GM12864 (cell line): Measurements from ENCODE around the gene CSF2.

ENCODE experiments used
- DNase-seq: peaks from one replicate; pipeline ENCODE4 v3.0.0-alpha.2; 2011; ENCODE audit warnings: low read depth
- H3K4me3 ChIP-seq: 2 replicates; pipeline ENCODE4 v1.5.1; 2011; ENCODE audit warnings: mild to moderate bottlenecking, low read depth, low read length, control low read depth
- TF ChIP-seq, protein P1 (sequence below): IDR thresholded peaks from 2 replicates; pipeline ENCODE4 v1.5.1; 2011; ENCODE audit warnings: low read depth, mild to moderate bottlenecking, moderate library complexity, low read length, control low read depth, inconsistent platforms; ENCODE audit errors: missing control alignments

The CSF2 gene

DNA sequence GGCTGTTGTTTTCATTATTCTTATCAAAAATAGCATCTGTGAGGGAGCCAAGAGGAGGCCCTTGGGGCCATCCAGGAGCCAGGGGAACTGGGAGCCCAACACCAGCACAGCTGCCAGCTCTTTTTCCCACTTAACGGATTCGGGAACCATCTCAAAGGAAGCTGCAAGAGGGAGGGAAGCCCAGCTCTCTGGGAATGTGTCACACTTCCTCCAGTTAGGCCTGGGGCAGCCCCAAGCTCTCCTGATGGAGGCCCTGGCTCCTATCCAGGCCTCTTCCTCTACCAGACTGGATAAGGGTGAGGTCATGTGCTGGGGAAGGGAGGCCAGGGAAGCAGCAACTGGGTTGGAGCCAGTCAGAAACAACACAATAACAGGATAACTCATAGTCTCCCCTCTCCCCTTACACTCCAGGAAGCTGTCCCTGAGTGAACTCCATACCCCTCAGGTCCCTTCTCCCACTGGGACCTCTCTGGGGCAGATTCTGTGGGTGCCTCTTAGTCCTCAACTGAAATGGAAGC lies 12.7 kb downstream of the CSF2 start:
- no peak for DNase-seq
- no peak overlapping the region for H3K4me3 ChIP-seq
- TF ChIP-seq, protein P1, sequence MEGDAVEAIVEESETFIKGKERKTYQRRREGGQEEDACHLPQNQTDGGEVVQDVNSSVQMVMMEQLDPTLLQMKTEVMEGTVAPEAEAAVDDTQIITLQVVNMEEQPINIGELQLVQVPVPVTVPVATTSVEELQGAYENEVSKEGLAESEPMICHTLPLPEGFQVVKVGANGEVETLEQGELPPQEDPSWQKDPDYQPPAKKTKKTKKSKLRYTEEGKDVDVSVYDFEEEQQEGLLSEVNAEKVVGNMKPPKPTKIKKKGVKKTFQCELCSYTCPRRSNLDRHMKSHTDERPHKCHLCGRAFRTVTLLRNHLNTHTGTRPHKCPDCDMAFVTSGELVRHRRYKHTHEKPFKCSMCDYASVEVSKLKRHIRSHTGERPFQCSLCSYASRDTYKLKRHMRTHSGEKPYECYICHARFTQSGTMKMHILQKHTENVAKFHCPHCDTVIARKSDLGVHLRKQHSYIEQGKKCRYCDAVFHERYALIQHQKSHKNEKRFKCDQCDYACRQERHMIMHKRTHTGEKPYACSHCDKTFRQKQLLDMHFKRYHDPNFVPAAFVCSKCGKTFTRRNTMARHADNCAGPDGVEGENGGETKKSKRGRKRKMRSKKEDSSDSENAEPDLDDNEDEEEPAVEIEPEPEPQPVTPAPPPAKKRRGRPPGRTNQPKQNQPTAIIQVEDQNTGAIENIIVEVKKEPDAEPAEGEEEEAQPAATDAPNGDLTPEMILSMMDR = no peak

DNA sequence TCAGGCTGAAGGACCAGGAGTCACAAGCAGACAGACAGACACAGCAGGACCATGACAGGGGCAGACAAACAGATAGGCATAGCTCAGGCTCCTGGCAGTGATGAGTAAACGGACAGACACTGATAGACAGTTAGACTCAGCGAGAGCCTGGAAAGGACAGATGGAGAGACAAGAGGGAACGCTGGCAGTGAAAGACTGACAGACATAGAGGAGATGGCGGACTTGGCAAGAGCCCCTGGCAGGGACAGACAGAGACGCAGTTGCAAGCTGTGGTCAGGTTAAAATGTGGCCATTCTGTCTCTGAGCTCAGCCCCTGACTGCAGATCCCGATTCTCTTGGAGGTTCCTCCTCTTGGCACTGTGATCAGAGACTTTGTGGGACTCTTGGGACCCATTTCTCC lies 13.6 kb downstream of the CSF2 start:
- no peak for DNase-seq
- H3K4me3 ChIP-seq = no peak overlapping the region
- TF ChIP-seq, protein P1 = no peak

DNA sequence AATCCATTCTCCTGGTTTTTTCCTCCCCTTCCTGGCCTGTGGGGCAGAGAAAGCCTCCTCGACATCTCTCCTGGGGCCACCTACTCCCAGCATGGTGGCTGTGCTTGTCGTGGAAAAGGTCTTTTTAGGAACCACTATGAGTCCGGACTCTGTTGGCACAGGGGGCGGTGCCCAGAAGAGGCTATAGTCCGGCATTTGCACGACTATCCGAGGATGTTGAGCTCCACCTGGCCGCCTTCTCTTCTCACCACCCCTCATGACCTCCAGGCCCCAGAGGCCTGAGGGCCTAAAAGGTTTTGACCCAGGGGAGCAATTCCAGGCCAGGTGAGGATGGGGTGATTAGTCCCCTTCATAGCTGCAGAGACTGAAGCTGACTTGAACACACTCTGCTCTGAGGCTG lies 14.1 kb downstream of the CSF2 start:
- no peak overlapping the region for H3K4me3 ChIP-seq
- TF ChIP-seq, protein P1 = no peak
- DNase-seq = no peak

DNA sequence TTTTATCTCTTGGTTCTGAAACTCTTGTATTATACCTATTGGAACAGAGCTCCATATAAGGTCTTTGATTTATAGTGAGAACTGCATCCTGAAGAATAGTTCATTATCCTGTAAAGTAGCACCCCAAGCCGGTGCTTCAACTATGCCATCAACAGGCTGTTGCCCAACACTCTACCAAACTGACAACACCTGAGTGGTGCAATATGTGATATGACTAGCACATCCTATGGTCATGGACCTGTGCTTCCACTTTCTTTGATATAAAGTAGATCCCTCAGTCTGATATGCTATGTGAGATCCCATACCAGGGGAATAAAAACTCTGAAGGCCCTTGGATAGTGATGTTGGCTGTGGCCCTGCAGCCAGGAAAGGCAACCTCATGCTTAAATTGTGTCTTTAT lies 15.8 kb downstream of the CSF2 start:
- no peak overlapping the region for H3K4me3 ChIP-seq
- TF ChIP-seq, protein P1 = no peak
- DNase-seq = no peak

DNA sequence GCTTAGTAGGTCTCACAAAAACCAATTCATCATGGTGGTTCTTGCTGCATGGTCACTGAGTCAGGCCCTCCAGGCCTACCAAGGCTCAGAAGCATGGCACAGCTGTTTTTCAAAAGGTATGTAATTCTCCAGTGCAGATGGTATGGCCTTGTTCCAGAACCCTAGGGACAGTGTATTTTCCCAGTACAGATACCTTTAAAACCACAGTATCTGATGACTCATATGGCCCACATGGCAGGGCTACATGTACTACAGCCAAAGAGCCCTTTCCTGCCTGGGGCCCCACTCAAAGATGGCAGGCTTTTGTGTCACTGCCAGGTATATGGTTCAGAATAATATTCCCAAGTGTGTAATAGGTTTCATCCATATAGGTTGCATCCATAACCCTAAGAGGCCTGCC lies 16.5 kb downstream of the CSF2 start:
- H3K4me3 ChIP-seq = no peak overlapping the region
- no peak for DNase-seq
- TF ChIP-seq, protein P1 = no peak

DNA sequence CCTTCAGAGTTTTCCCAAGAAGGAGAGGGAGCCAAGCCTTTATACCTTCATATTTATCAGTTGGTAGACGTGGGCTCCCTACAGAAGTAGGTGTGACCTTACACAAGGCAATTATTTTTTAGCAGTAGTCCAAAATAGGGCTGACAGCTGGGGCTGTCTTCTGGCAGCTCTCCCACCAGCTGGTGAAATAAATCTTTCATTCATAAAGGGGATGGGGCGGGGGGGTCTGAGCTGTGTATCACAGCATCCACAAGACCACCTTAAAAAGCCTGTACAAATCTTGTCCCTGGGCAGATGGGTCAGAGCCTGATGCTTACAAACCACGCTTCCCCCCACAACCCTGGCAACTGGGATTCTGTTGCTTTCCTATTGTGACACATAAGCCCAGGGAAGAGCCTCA lies 19.7 kb downstream of the CSF2 start:
- TF ChIP-seq, protein P1 = no peak
- no peak for DNase-seq
- H3K4me3 ChIP-seq = no peak overlapping the region

DNA sequence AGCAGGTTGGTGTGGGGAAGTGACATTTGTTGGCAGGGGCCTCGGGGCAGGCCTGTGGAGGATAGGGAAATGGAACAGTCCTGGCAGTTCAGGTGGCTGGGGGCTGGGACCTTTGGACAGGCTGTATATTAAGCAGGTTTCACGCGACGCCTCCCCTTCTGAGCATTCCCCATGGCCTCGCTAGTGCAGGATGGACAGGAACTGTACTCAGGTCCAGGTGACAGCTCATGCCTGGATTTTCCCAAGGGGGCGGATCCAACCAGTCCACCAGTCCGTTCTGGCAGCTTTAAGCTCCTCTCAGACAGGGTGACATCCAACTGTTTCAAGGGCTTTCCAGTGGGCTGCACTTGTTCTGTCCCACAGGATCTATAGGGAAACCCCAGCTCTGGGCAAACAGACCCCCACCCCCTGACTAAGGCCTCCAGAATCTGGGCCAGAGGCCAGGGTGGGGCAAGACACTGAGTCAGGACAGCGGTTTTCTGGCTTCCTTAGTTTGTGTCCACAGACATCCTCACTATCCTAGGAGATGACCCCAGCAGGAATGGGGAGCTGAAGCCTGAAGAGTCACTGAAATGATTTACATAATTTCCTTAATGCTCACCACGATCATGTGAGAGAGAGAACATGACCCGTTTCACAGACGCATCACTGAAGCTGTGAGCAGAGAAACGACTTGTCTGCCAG lies 20.9 kb downstream of the CSF2 start:
- TF ChIP-seq, protein P1 = no peak
- no peak overlapping the region for H3K4me3 ChIP-seq
- DNase-seq = no peak
